Activated T-helper 2 cell treated with anti-CD3 and anti-CD28 coated beads, Interferon-gamma antibody, Interleukin-2, Interleukin-4, amounts not matched to agents 10 μg/mL and 5 μg/mL and 100 μg/mL, durations not matched to agents 14 hours and 24 hours and 36 hours (primary cell): ENCODE results near the gene PHLPP1. TPM values are rescaled to one million over a fixed set of nuclear protein-coding genes. Genes with fewer than 3 reads are reported as not detected.

Experiments
- DNase-seq: peaks from one replicate; pipeline ENCODE4 v3.0.0; 2021; ENCODE audit warnings: low spot score
- H3K27ac Mint-ChIP-seq: one replicate; pipeline ENCODE4 v1.8.0; 2021; ENCODE audit warnings: mixed read lengths
- H3K27me3 Mint-ChIP-seq: one replicate; pipeline ENCODE4 v1.8.0; 2021; ENCODE audit warnings: low read depth, mixed read lengths
- H3K36me3 Mint-ChIP-seq: one replicate; pipeline ENCODE4 v1.8.0; 2021; ENCODE audit warnings: low read depth, mixed read lengths
- H3K4me1 Mint-ChIP-seq: one replicate; pipeline ENCODE4 v1.8.0; 2021; ENCODE audit warnings: low read depth, mixed read lengths
- H3K4me3 Mint-ChIP-seq: one replicate; pipeline ENCODE4 v1.8.0; 2021; ENCODE audit warnings: low read depth, mild to moderate bottlenecking, moderate library complexity, mixed read lengths
- H3K9me3 Mint-ChIP-seq: one replicate; pipeline ENCODE4 v1.8.0; 2021; ENCODE audit warnings: mixed read lengths
- intact Hi-C: fragments of 100-400 bp; cut with micrococcal nuclease; formaldehyde crosslinking; loops from one replicate; pipeline ENCODE4 v1.15.1; 2023
- total RNA-seq: library from RNA; stranded (reverse); gene quantifications from 2 replicates; pipeline ENCODE4 v1.2.3, GENCODE V29; 2022

Gene PHLPP1
- total RNA-seq, 1 donor from 2014 or later, result 31.1 TPM

- intact Hi-C loops, result loop anchor here (1.0 to 5.0 kb wide), 4 partner anchors 267 to 795 kb away; partner anchors contain the start of genes PHLPP1, PIGN and RELCH
- peaks cover 17% of the 10 kb centered on the region for H3K36me3 Mint-ChIP-seq
- no peak overlapping the region for H3K27ac Mint-ChIP-seq
- H3K4me3 Mint-ChIP-seq, result no peak overlapping the region
- H3K27me3 Mint-ChIP-seq, result no peaks in the 10 kb centered on the region
- DNase-seq, result peak; percentile 42
- no peaks in the 10 kb centered on the region for H3K9me3 Mint-ChIP-seq
- peaks cover 4% of the 10 kb centered on the region for H3K4me1 Mint-ChIP-seq
These were observed 267.4 kb downstream of the PHLPP1 start for GRCh38 chr18:62982600-62983251.

GRCh38 chr18:62984656-62985315 is 269.4 kb downstream of the PHLPP1 start:
- Mint-ChIP-seq H3K27me3 (peaks cover 5% of the 10 kb centered on the region), H3K9me3 (no peaks in the 10 kb centered on the region), H3K36me3 (peaks cover 3% of the 10 kb centered on the region), H3K4me3 (no peak overlapping the region), H3K27ac (no peak overlapping the region), H3K4me1 (peaks cover 4% of the 10 kb centered on the region)
- intact Hi-C loops, result loop anchor here (5.0 kb wide), 1 partner anchor 797 kb away; the partner anchor contains the start of genes PIGN and RELCH
- DNase-seq, result no peak

- Mint-ChIP-seq H3K27me3 (peaks cover 17% of the 10 kb centered on the region), H3K27ac (no peak overlapping the region), H3K9me3 (no peaks in the 10 kb centered on the region), H3K4me1 (peaks cover 4% of the 10 kb centered on the region), H3K36me3 (no peaks in the 10 kb centered on the region), H3K4me3 (no peak overlapping the region)
- DNase-seq, result no peak
- intact Hi-C loops, result no loop called here
These were observed 271.1 kb downstream of the PHLPP1 start for GRCh38 chr18:62986490-62986889.

GRCh38 chr18:62987055-62987830 is 271.9 kb downstream of the PHLPP1 start:
- Mint-ChIP-seq H3K4me3 (no peak overlapping the region), H3K27ac (no peak overlapping the region), H3K27me3 (peaks cover 17% of the 10 kb centered on the region), H3K4me1 (peaks cover 4% of the 10 kb centered on the region), H3K9me3 (no peaks in the 10 kb centered on the region), H3K36me3 (no peaks in the 10 kb centered on the region)
- intact Hi-C loops, result no loop called here
- DNase-seq, result no peak

- no peak overlapping the region for H3K27ac Mint-ChIP-seq
- no peaks in the 10 kb centered on the region for H3K36me3 Mint-ChIP-seq
- no peak for DNase-seq
- peaks cover 17% of the 10 kb centered on the region for H3K27me3 Mint-ChIP-seq
- intact Hi-C loops, result no loop called here
- no peaks in the 10 kb centered on the region for H3K4me1 Mint-ChIP-seq
- H3K9me3 Mint-ChIP-seq, result no peaks in the 10 kb centered on the region
- no peak overlapping the region for H3K4me3 Mint-ChIP-seq
These were observed 272.5 kb downstream of the PHLPP1 start for GRCh38 chr18:62987859-62988258.

- DNase-seq, result no peak
- Mint-ChIP-seq H3K4me3 (no peak overlapping the region), H3K9me3 (no peaks in the 10 kb centered on the region), H3K4me1 (no peaks in the 10 kb centered on the region), H3K27me3 (peaks cover 18% of the 10 kb centered on the region), H3K36me3 (no peaks in the 10 kb centered on the region), H3K27ac (no peak overlapping the region)
- intact Hi-C loops, result no loop called here
These were observed 273.1 kb downstream of the PHLPP1 start for GRCh38 chr18:62988471-62988870.

GRCh38 chr18:62989195-62989594 is 273.9 kb downstream of the PHLPP1 start:
- H3K27ac Mint-ChIP-seq, result no peak overlapping the region
- no peaks in the 10 kb centered on the region for H3K9me3 Mint-ChIP-seq
- no peak for DNase-seq
- no peaks in the 10 kb centered on the region for H3K4me1 Mint-ChIP-seq
- intact Hi-C loops, result no loop called here
- no peaks in the 10 kb centered on the region for H3K36me3 Mint-ChIP-seq
- peaks cover 23% of the 10 kb centered on the region for H3K27me3 Mint-ChIP-seq
- H3K4me3 Mint-ChIP-seq, result no peak overlapping the region

- intact Hi-C loops, result no loop called here
- H3K9me3 Mint-ChIP-seq, result no peaks in the 10 kb centered on the region
- no peak overlapping the region for H3K4me3 Mint-ChIP-seq
- no peak overlapping the region for H3K27ac Mint-ChIP-seq
- no peaks in the 10 kb centered on the region for H3K36me3 Mint-ChIP-seq
- H3K27me3 Mint-ChIP-seq, result peaks cover 25% of the 10 kb centered on the region
- no peak for DNase-seq
- no peaks in the 10 kb centered on the region for H3K4me1 Mint-ChIP-seq
These were observed 275.3 kb downstream of the PHLPP1 start for GRCh38 chr18:62990653-62991052.

- H3K4me3 Mint-ChIP-seq, result no peak overlapping the region
- DNase-seq, result no peak
- no peaks in the 10 kb centered on the region for H3K9me3 Mint-ChIP-seq
- H3K27ac Mint-ChIP-seq, result no peak overlapping the region
- H3K27me3 Mint-ChIP-seq, result peaks cover 26% of the 10 kb centered on the region
- H3K4me1 Mint-ChIP-seq, result no peaks in the 10 kb centered on the region
- intact Hi-C loops, result no loop called here
- no peaks in the 10 kb centered on the region for H3K36me3 Mint-ChIP-seq
These were observed 276.0 kb downstream of the PHLPP1 start for GRCh38 chr18:62991389-62991788.

GRCh38 chr18:62991959-62992358 is 276.6 kb downstream of the PHLPP1 start:
- H3K27me3 Mint-ChIP-seq, result peaks cover 28% of the 10 kb centered on the region
- no peaks in the 10 kb centered on the region for H3K9me3 Mint-ChIP-seq
- no peaks in the 10 kb centered on the region for H3K4me1 Mint-ChIP-seq
- no peak overlapping the region for H3K27ac Mint-ChIP-seq
- intact Hi-C loops, result no loop called here
- no peak overlapping the region for H3K4me3 Mint-ChIP-seq
- no peak for DNase-seq
- H3K36me3 Mint-ChIP-seq, result no peaks in the 10 kb centered on the region

GRCh38 chr18:62992877-62993365 is 277.6 kb downstream of the PHLPP1 start:
- Mint-ChIP-seq H3K27ac (no peak overlapping the region), H3K4me1 (no peaks in the 10 kb centered on the region), H3K27me3 (peaks cover 30% of the 10 kb centered on the region), H3K4me3 (no peak overlapping the region), H3K36me3 (no peaks in the 10 kb centered on the region), H3K9me3 (no peaks in the 10 kb centered on the region)
- DNase-seq, result no peak
- intact Hi-C loops, result no loop called here

GRCh38 chr18:62996566-62996965 is 281.2 kb downstream of the PHLPP1 start:
- Mint-ChIP-seq H3K27me3 (peaks cover 13% of the 10 kb centered on the region), H3K4me3 (no peak overlapping the region), H3K36me3 (no peaks in the 10 kb centered on the region), H3K4me1 (no peaks in the 10 kb centered on the region), H3K9me3 (no peaks in the 10 kb centered on the region), H3K27ac (no peak overlapping the region)
- no peak for DNase-seq
- intact Hi-C loops, result no loop called here

GRCh38 chr18:62997076-62997475 is 281.7 kb downstream of the PHLPP1 start:
- Mint-ChIP-seq H3K36me3 (no peaks in the 10 kb centered on the region), H3K4me3 (no peak overlapping the region), H3K9me3 (no peaks in the 10 kb centered on the region), H3K27me3 (peaks cover 13% of the 10 kb centered on the region), H3K27ac (no peak overlapping the region), H3K4me1 (no peaks in the 10 kb centered on the region)
- no peak for DNase-seq
- intact Hi-C loops, result no loop called here
